Activated naive CD8-positive, alpha-beta T cell (primary cell): ENCODE measurements around the gene LHFPL4.
A peak's percentile ranks its signal among the peaks of the same experiment; 100 is the strongest.

Experiments used
- H3K27ac Mint-ChIP-seq: one replicate; pipeline ENCODE4 v1.8.0; 2021; ENCODE audit warnings: mixed read lengths
- H3K27me3 Mint-ChIP-seq: one replicate; pipeline ENCODE4 v1.8.0; 2021; ENCODE audit warnings: mixed read lengths
- H3K36me3 Mint-ChIP-seq: one replicate; pipeline ENCODE4 v1.8.0; 2021; ENCODE audit warnings: mixed read lengths
- H3K4me1 Mint-ChIP-seq: one replicate; pipeline ENCODE4 v1.8.0; 2021; ENCODE audit warnings: low read depth, mixed read lengths
- H3K4me3 Mint-ChIP-seq: one replicate; pipeline ENCODE4 v1.8.0; 2021; ENCODE audit warnings: mild to moderate bottlenecking, mixed read lengths
- H3K9me3 Mint-ChIP-seq: one replicate; pipeline ENCODE4 v1.8.0; 2021; ENCODE audit warnings: low read depth, mixed read lengths

The LHFPL4 gene

GRCh38 chr3:9468460-9468859, 85.2 kb downstream of the LHFPL4 start:
- H3K36me3 Mint-ChIP-seq = peaks cover 17% of the 10 kb centered on the region
- no peak overlapping the region for H3K4me3 Mint-ChIP-seq
- H3K27ac Mint-ChIP-seq = peak overlapping the region; percentile 50
- H3K9me3 Mint-ChIP-seq = no peaks in the 10 kb centered on the region
- H3K4me1 Mint-ChIP-seq = peaks cover 12% of the 10 kb centered on the region
- no peaks in the 10 kb centered on the region for H3K27me3 Mint-ChIP-seq

GRCh38 chr3:9467451-9467850, 86.2 kb downstream of the LHFPL4 start:
- H3K27ac Mint-ChIP-seq = peak overlapping the region; percentile 64
- peaks cover 12% of the 10 kb centered on the region for H3K4me1 Mint-ChIP-seq
- peaks cover 18% of the 10 kb centered on the region for H3K36me3 Mint-ChIP-seq
- no peak overlapping the region for H3K4me3 Mint-ChIP-seq
- no peaks in the 10 kb centered on the region for H3K27me3 Mint-ChIP-seq
- no peaks in the 10 kb centered on the region for H3K9me3 Mint-ChIP-seq

GRCh38 chr3:9455596-9456131, 98.0 kb downstream of the LHFPL4 start:
- no peak overlapping the region for H3K4me3 Mint-ChIP-seq
- H3K9me3 Mint-ChIP-seq = no peaks in the 10 kb centered on the region
- H3K27ac Mint-ChIP-seq = no peak overlapping the region
- H3K4me1 Mint-ChIP-seq = peaks cover 17% of the 10 kb centered on the region
- no peaks in the 10 kb centered on the region for H3K27me3 Mint-ChIP-seq
- peaks cover 11% of the 10 kb centered on the region for H3K36me3 Mint-ChIP-seq

- Mint-ChIP-seq H3K27ac (peak overlapping the region; percentile 70), H3K36me3 (peaks cover 21% of the 10 kb centered on the region), H3K9me3 (no peaks in the 10 kb centered on the region), H3K27me3 (no peaks in the 10 kb centered on the region), H3K4me1 (peaks cover 22% of the 10 kb centered on the region), H3K4me3 (peak overlapping the region; percentile 9)
Observed at GRCh38 chr3:9452417-9452816, 101.2 kb downstream of the LHFPL4 start.

- Mint-ChIP-seq H3K4me1 (peaks cover 22% of the 10 kb centered on the region), H3K27me3 (no peaks in the 10 kb centered on the region), H3K9me3 (no peaks in the 10 kb centered on the region), H3K36me3 (peaks cover 21% of the 10 kb centered on the region), H3K27ac (no peak overlapping the region), H3K4me3 (no peak overlapping the region)
Observed at GRCh38 chr3:9450991-9451390, 102.6 kb downstream of the LHFPL4 start.

GRCh38 chr3:9450126-9450525, 103.5 kb downstream of the LHFPL4 start:
- peak overlapping the region; percentile 30 for H3K27ac Mint-ChIP-seq
- H3K36me3 Mint-ChIP-seq = peaks cover 21% of the 10 kb centered on the region
- no peaks in the 10 kb centered on the region for H3K27me3 Mint-ChIP-seq
- peaks cover 22% of the 10 kb centered on the region for H3K4me1 Mint-ChIP-seq
- no peak overlapping the region for H3K4me3 Mint-ChIP-seq
- no peaks in the 10 kb centered on the region for H3K9me3 Mint-ChIP-seq

- Mint-ChIP-seq H3K9me3 (no peaks in the 10 kb centered on the region), H3K27me3 (no peaks in the 10 kb centered on the region), H3K36me3 (peaks cover 19% of the 10 kb centered on the region), H3K4me3 (no peak overlapping the region), H3K4me1 (peaks cover 22% of the 10 kb centered on the region), H3K27ac (no peak overlapping the region)
Observed at GRCh38 chr3:9448643-9449042, 105.0 kb downstream of the LHFPL4 start.
